ENCODE results near the gene LGALS7B. TPM values are rescaled to one million over a fixed set of nuclear protein-coding genes. Genes with fewer than 3 reads are reported as not detected.
A peak's percentile ranks its signal among the peaks of the same experiment; 100 is the strongest.
"Not testable (repeated sequence)": the region's sequence is repeated elsewhere in the genome, so short reads cannot be mapped to it uniquely, and the experiment has no call there.

Gene LGALS7B
- total RNA-seq, 2 experiments from 2014 or later: not detected

GRCh38 chr19:38765214-38765613, 23.8 kb upstream of the LGALS7B start:
- Mint-ChIP-seq H3K4me1 (ENCODE audit: low read depth) (peaks cover 7% of the 10 kb centered on the region), H3K36me3 (ENCODE audit: low read depth) (no peaks in the 10 kb centered on the region), H3K27ac (no peak overlapping the region), H3K27me3 (no peaks in the 10 kb centered on the region), H3K9me3 (no peaks in the 10 kb centered on the region), H3K4me3 (no peak overlapping the region)
- H3K36me3 ChIP-seq (ENCODE audit: insufficient read depth, low read length): no peaks in the 10 kb centered on the region
- H3K4me1 ChIP-seq (ENCODE audit: insufficient read depth, low read length): peaks cover 20% of the 10 kb centered on the region
- ChIA-PET CTCF (no interaction called here), POLR2A (no interaction called here)
- H3K27ac ChIP-seq (ENCODE audit: low read depth in 1 of 2, low read length in 2 of 2): no peak overlapping the region
- no peak for TF ChIP-seq CTCF (IDR thresholded peaks at IDR 0.05)
- no peak overlapping the region for H3K4me3 ChIP-seq (ENCODE audit: low read length)
- no peaks in the 10 kb centered on the region for H3K27me3 ChIP-seq (ENCODE audit: control insufficient read depth in 1 of 2, insufficient read depth in 2 of 2, low read length in 2 of 2)
- intact Hi-C loops (cut with DNase I, micrococcal nuclease): loop anchor here (5.0 kb wide), 2 partner anchors 107 to 122 kb away; no protein-coding TSS in a partner anchor
- DNase-seq (no peak), ATAC-seq (ENCODE audit: poor library complexity) (no peak)
- no peaks in the 10 kb centered on the region for H3K9me3 ChIP-seq (ENCODE audit: control insufficient read depth in 1 of 2, insufficient read depth in 1 of 2, low read length in 2 of 2)

GRCh38 chr19:38766276-38767047, 22.5 kb upstream of the LGALS7B start:
- ChIA-PET CTCF (no interaction called here), POLR2A (no interaction called here)
- no peak overlapping the region for H3K27ac ChIP-seq (ENCODE audit: low read depth in 1 of 2, low read length in 2 of 2)
- no peak for DNase-seq
- Mint-ChIP-seq H3K27me3 (no peaks in the 10 kb centered on the region), H3K27ac (no peak overlapping the region), H3K36me3 (ENCODE audit: low read depth) (no peaks in the 10 kb centered on the region), H3K4me1 (ENCODE audit: low read depth) (peaks cover 7% of the 10 kb centered on the region), H3K9me3 (no peaks in the 10 kb centered on the region), H3K4me3 (no peak overlapping the region)
- H3K27me3 ChIP-seq (ENCODE audit: control insufficient read depth in 1 of 2, insufficient read depth in 2 of 2, low read length in 2 of 2): no peaks in the 10 kb centered on the region
- no peak for ATAC-seq (ENCODE audit: poor library complexity)
- H3K36me3 ChIP-seq (ENCODE audit: insufficient read depth, low read length): no peaks in the 10 kb centered on the region
- no peak for TF ChIP-seq CTCF (IDR thresholded peaks at IDR 0.05)
- H3K4me3 ChIP-seq (ENCODE audit: low read length): no peak overlapping the region
- intact Hi-C loops (cut with DNase I, micrococcal nuclease): loop anchor here (5.0 kb wide), 2 partner anchors 106 to 121 kb away; no protein-coding TSS in a partner anchor
- no peaks in the 10 kb centered on the region for H3K9me3 ChIP-seq (ENCODE audit: control insufficient read depth in 1 of 2, insufficient read depth in 1 of 2, low read length in 2 of 2)
- peaks cover 14% of the 10 kb centered on the region for H3K4me1 ChIP-seq (ENCODE audit: insufficient read depth, low read length)

- CTCF ChIA-PET: interaction anchor here (0.6 to 2.0 kb wide), 24 partner anchors 10 to 367 kb away, joined by 3 to 17 read pairs (median 4); partner anchors contain the start of genes ECH1, FAM98C, MRPS12 and NFKBIB
- no peaks in the 10 kb centered on the region for H3K27me3 Mint-ChIP-seq
Observed at GRCh38 chr19:38769635-38770211, 19.3 kb upstream of the LGALS7B start.

GRCh38 chr19:38770228-38770948, 18.6 kb upstream of the LGALS7B start:
- ATAC-seq (ENCODE audit: poor library complexity): peak; percentile 21

More at GRCh38 chr19:38769635-38770211, 19.3 kb upstream of the LGALS7B start:
- H3K36me3 ChIP-seq (ENCODE audit: insufficient read depth, low read length): no peaks in the 10 kb centered on the region
- H3K27me3 ChIP-seq (ENCODE audit: control insufficient read depth in 1 of 2, insufficient read depth in 2 of 2, low read length in 2 of 2): no peaks in the 10 kb centered on the region
- Mint-ChIP-seq H3K9me3 (no peaks in the 10 kb centered on the region), H3K36me3 (ENCODE audit: low read depth) (no peaks in the 10 kb centered on the region), H3K4me3 (peak overlapping the region; percentile 47), H3K27ac (peak overlapping the region; percentile 65), H3K4me1 (ENCODE audit: low read depth) (peaks cover 7% of the 10 kb centered on the region)
- TF ChIP-seq CTCF (IDR thresholded peaks at IDR 0.05): peak; percentile 94
- H3K4me3 ChIP-seq (ENCODE audit: low read length): peak overlapping the region; percentile 48
- intact Hi-C loops (cut with DNase I, micrococcal nuclease): loop anchor here (2.0 to 5.0 kb wide), 3 partner anchors 17 to 118 kb away; no protein-coding TSS in a partner anchor
- no peaks in the 10 kb centered on the region for H3K9me3 ChIP-seq (ENCODE audit: control insufficient read depth in 1 of 2, insufficient read depth in 1 of 2, low read length in 2 of 2)
- peak overlapping the region in 1 of 2 donors; percentile 57 for H3K27ac ChIP-seq (ENCODE audit: low read depth in 1 of 2, low read length in 2 of 2)
- H3K4me1 ChIP-seq (ENCODE audit: insufficient read depth, low read length): peaks cover 14% of the 10 kb centered on the region
- ATAC-seq (ENCODE audit: poor library complexity) (peak; percentile 88), DNase-seq (peak; percentile 83 to 94 (median 92))
- POLR2A ChIA-PET: interaction anchor here (0.6 to 1.7 kb wide), 19 partner anchors 9 to 366 kb away, joined by 3 to 20 read pairs (median 6); partner anchors contain the start of genes ECH1, EIF3K, FAM98C and HNRNPL

More at GRCh38 chr19:38770228-38770948, 18.6 kb upstream of the LGALS7B start:
- DNase-seq; H3K36me3 ChIP-seq (ENCODE audit: insufficient read depth, low read length); H3K27me3 Mint-ChIP-seq; H3K9me3 Mint-ChIP-seq; H3K9me3 ChIP-seq (ENCODE audit: control insufficient read depth in 1 of 2, insufficient read depth in 1 of 2, low read length in 2 of 2); H3K27ac Mint-ChIP-seq; H3K27me3 ChIP-seq (ENCODE audit: control insufficient read depth in 1 of 2, insufficient read depth in 2 of 2, low read length in 2 of 2); H3K4me1 Mint-ChIP-seq (ENCODE audit: low read depth); intact Hi-C loops (cut with DNase I, micrococcal nuclease); H3K36me3 Mint-ChIP-seq (ENCODE audit: low read depth); H3K4me3 Mint-ChIP-seq; H3K27ac ChIP-seq (ENCODE audit: low read depth in 1 of 2, low read length in 2 of 2): not testable (repeated sequence)
- POLR2A ChIA-PET: interaction anchor here (0.6 to 1.7 kb wide), 16 partner anchors 9 to 367 kb away, joined by 4 to 20 read pairs (median 6); partner anchors contain the start of genes ECH1, EIF3K, FAM98C and HNRNPL
- Histone ChIP-seq H3K4me1 (ENCODE audit: insufficient read depth, low read length) (peaks cover 14% of the 10 kb centered on the region), H3K4me3 (ENCODE audit: low read length) (peak overlapping the region; percentile 48)
- CTCF ChIA-PET: interaction anchor here (0.7 to 2.0 kb wide), 18 partner anchors 10 to 367 kb away, joined by 3 to 17 read pairs (median 5); partner anchors contain the start of genes ECH1, FAM98C, MRPS12 and NFKBIB
